Epidermal melanocyte (primary cell): Measurements from ENCODE around the gene LRWD1.
A peak's percentile ranks its signal among the peaks of the same experiment; 100 is the strongest.

Source experiments
- DNase-seq: peaks from one replicate; pipeline ENCODE4 v3.0.0; 2011; ENCODE audit warnings: low spot score; ENCODE audit not compliant: insufficient read length

LRWD1 gene

GRCh38 chr7:102464577-102465280 is at the start of gene LRWD1, which contains the start of gene ALKBH4:
Gene LRWD1 (plus strand): TSS chr7:102464984. CDS start chr7:102465081, 97 bp downstream.
Gene ALKBH4 (minus strand): TSS chr7:102464863. CDS start chr7:102464836, 27 bp downstream.
- DNase-seq = peak; percentile 100

- no peak for DNase-seq
Measured at GRCh38 chr7:102415685-102416225, 49.0 kb upstream of the LRWD1 start.

GRCh38 chr7:102416406-102416805 is 48.4 kb upstream of the LRWD1 start:
- DNase-seq = no peak

GRCh38 chr7:102417105-102417504 is 47.7 kb upstream of the LRWD1 start:
- no peak for DNase-seq

- no peak for DNase-seq
Measured at GRCh38 chr7:102418592-102418991, 46.2 kb upstream of the LRWD1 start.

- no peak for DNase-seq
Measured at GRCh38 chr7:102421706-102422240, 43.0 kb upstream of the LRWD1 start.

GRCh38 chr7:102424129-102424551 is 40.6 kb upstream of the LRWD1 start:
- DNase-seq = no peak

- no peak for DNase-seq
Measured at GRCh38 chr7:102424787-102425218, 40.0 kb upstream of the LRWD1 start.

GRCh38 chr7:102425639-102426267 is 39.0 kb upstream of the LRWD1 start:
- DNase-seq = no peak

- DNase-seq = no peak
Measured at GRCh38 chr7:102426268-102427018, 38.3 kb upstream of the LRWD1 start.

- no peak for DNase-seq
Measured at GRCh38 chr7:102427019-102427405, 37.8 kb upstream of the LRWD1 start.

- DNase-seq = no peak
Measured at GRCh38 chr7:102429141-102429899, 35.5 kb upstream of the LRWD1 start.

GRCh38 chr7:102431617-102432298 is 33.0 kb upstream of the LRWD1 start:
- no peak for DNase-seq

- DNase-seq = no peak
Measured at GRCh38 chr7:102432442-102433218, 32.2 kb upstream of the LRWD1 start.

GRCh38 chr7:102433219-102434038 is 31.4 kb upstream of the LRWD1 start, which contains the start of gene ORAI2:
Gene ORAI2 (plus strand): TSS chr7:102433575. CDS start chr7:102438957, 5,382 bp downstream.
- peak; percentile 74 for DNase-seq

- no peak for DNase-seq
Measured at GRCh38 chr7:102434039-102434486, 30.7 kb upstream of the LRWD1 start.

GRCh38 chr7:102436118-102436517 is 28.7 kb upstream of the LRWD1 start:
- DNase-seq = no peak
